Body of pancreas (tissue), 4 donors: Measurements from ENCODE around the gene ORAI2.

ENCODE experiments used
- CTCF ChIP-seq, 7 experiments: fragments of 450-650 bp in 4 of 7; fragments of 200-600 bp in 3 of 7; sonication (generic) in 3 of 7; IDR thresholded peaks; one replicate each; pipeline ENCODE4 v1.5.1; 2016 to 2019; ENCODE audit warnings: antibody characterized with exemption in 7 of 7
- POLR2A ChIP-seq, 3 donors: fragments of 450-650 bp; IDR thresholded peaks; one replicate each; pipeline ENCODE4 v1.6.1; 2016; ENCODE audit warnings: antibody characterized with exemption in 3 of 3, mild to moderate bottlenecking in 2 of 3

GRCh38 chr7:102390697-102391484 lies 42.5 kb upstream of the ORAI2 start:
- TF ChIP-seq POLR2A (IDR thresholded peaks at IDR 0.05) (no peak), CTCF (IDR thresholded peaks at IDR 0.05) (peak; percentile 85 to 95 (median 94))
